HL-60/S4 treated with phorbol 12-myristate 13-acetate at 8.2 ng/mL for 4 days and 3 days (cell line): ENCODE results near the gene KHDC4.
"Not testable (repeated sequence)": the region's sequence is repeated elsewhere in the genome, so short reads cannot be mapped to it uniquely, and the experiment has no call there.

Experiments used
- in situ Hi-C: fragments of 300-500 bp; cut with MboI; formaldehyde crosslinking; loops from 2 replicates; pipeline ENCODE4 v1.15.0; 2022; ENCODE audit warnings: low sequenced_read_pairs

The KHDC4 gene

DNA sequence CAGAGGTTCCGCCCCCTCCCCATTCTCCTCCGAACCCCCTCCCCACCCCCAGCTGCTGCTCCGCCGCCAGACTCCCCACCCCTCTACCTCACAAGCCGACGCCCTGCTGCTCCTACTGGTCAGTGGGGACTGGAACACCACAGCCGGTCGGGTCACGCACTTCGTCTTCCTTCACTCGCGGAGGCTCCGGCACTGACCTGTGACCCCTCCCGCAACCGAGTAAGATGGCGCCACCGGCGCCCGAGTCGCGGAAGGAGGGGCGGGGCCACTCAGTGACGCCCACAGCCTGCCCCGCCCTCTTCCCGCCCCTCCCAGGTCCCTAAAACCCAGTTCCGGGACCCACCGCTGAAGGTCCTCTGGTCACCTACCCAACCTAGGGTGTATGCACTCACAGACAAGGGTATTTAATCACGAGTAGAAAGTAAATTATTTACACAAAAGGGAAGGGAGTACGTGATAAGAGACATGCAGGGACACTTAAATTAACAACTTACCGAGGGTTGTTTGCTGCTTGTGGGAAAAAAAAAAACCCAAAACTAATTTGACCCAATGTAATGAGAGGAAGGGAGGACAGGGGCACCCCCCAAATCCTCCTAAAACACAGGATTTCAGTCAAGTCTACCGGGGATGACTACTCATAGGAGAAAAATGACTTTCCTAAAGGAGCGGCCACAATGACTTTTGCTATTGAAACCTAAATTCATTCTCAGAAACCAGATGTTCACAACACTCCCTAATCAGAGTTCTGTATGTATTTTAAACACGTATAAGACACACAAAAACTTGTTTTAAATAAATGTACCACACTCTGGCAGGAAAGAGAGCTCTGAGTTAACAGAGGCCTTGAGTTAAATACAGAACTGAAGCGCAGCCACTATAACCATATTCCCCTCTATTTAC lies 22.8 kb downstream of the KHDC4 start, which contains the start of gene RIT1:
RIT1 (minus strand) TSS at position 194 of the 900 bp plus-strand sequence. CDS start 588 bp downstream, outside the sequence.
- in situ Hi-C loops = loop anchor here (25.0 kb wide), 1 partner anchor 401 kb away; no protein-coding TSS in a partner anchor

DNA sequence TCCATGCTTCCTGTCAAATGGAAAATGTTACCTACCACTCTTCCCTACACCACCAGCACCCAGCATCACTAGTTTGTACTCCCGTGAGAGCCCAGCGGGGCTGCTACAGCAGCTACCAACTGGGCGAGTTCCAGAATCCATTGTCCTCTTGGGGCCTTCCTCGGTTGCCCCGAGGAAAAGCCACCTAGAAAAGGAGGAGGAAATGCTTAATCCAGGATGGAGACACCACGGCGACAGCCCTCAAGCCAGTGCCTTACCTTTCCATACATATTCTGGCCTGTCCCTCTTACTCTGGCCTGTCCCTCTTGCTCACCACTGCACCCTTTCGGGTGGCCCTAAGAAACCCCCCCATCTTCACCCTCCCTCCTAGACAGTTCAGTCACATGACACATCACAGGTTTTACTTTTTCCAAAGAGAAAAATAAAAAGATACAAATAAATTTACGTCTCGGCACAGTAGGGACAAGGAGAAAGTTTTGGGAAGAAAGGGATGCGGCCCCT lies 23.5 kb downstream of the KHDC4 start:
- in situ Hi-C loops = loop anchor here (25.0 kb wide), 1 partner anchor 402 kb away; no protein-coding TSS in a partner anchor

DNA sequence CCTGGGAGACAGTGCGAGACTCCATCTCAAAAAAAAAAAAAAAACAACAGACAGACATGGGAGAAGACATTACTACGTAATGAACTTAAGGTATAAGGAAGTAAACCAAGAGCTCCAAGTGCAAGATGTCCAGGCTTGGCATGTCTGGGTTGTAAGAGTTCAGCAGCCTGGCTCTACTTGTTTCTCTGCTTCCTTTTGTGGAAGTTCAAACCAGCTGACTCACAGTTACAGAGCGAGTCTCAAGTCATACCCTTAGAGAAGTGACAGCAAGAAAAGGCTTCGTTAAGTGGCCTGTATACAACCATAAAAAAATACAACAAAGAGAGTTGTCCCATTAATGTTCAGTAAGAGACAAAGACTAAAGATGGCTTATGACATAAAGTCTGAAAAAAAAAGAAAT lies 24.3 kb downstream of the KHDC4 start:
- in situ Hi-C loops = loop anchor here (25.0 kb wide), 1 partner anchor 402 kb away; no protein-coding TSS in a partner anchor

DNA sequence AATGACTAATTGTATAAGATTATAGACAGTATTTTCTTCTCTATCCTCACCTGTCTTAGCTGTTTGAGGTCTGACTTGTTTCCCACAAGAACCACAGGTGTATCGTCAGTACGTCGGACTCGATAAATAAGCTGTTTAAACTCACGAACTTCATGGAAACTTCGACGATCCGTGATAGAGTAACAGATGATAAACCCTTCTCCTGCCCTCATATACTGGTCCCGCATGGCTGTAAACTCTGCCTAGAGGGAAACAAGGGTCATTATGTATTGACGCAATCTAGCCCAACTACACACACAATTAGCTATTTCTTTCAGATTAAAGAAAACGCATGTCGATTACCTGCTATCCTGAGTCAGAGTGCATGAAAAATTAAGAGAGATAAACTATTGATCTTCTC lies 30.0 kb downstream of the KHDC4 start:
- in situ Hi-C loops = loop anchor here (25.0 kb wide), 1 partner anchor 408 kb away; no protein-coding TSS in a partner anchor

DNA sequence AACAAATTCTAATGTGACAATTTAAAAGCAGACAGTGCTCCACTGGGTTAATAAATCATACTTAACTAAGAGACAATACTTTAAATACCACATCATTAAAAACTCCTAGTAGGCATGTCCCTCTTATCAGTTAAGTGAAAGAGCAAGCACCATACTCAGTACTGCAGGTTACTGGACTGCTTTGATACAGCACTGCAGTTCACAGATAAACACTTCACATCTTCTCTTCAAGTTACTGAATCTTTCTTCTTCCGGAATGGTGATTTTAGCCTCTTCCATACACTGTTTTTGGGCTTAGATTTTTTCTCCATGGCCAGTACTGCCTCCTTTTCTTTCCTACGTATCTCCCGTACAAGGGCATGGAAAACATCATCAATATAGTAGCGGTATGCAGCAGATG lies 34.1 kb downstream of the KHDC4 start:
- in situ Hi-C loops = loop anchor here (25.0 kb wide), 1 partner anchor 412 kb away; no protein-coding TSS in a partner anchor

DNA sequence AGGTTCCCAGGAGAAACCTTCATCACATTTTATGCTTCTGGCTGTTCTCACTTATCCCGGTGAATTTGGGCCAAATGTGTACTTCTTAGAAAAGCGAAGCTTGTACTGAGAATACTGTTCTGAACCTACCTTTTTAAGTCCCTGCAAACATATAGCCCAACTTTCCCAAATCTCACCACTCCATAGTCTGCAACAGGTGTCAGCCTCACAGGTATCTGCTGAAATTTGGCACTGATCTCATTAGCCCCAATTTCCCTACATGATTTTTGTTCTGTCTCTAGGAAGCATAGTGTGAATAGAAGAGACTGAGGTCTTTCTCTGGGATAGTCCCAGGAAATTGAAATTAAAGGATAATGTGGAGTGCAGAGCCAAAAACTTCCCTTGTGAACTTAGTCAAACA lies 34.5 kb downstream of the KHDC4 start:
- in situ Hi-C loops = loop anchor here (25.0 kb wide), 1 partner anchor 413 kb away; no protein-coding TSS in a partner anchor

DNA sequence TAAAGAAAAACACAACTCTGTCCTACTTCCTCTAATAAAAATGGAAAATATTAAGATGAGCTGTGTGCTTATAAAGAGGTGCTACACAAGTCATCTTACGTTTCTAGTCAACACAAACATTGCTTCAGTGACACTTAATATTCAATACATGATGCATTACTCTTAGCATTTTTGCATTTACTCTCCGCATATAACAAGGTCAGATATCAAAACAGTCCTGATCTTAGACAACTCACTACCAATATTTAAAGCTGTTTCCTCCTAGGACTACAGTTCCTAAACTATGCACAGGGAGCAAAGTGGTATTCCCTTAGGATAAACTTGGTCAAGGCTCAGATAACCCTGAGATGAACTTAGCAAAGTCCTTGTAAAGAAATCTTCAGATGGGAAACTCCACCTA lies 35.3 kb downstream of the KHDC4 start:
- in situ Hi-C loops = no loop called here

DNA sequence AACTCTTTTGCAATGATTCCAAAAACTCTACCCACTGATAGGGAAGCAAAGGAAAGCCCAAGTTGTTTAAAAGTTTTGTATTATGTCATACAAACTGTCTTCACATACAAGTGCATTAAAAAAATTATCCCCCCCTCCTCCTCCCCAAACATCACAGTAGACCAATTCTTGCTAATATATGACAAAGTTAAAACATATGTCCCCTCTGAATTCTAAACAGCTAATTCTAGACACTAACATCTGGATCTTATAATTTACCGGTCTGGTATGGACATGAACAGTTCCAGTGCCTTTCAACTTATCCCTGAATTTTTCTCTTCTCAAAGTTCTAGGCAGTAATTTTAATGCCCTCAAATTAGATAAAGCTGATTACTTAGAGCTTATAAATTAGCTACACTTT lies 36.5 kb downstream of the KHDC4 start:
- in situ Hi-C loops = no loop called here

DNA sequence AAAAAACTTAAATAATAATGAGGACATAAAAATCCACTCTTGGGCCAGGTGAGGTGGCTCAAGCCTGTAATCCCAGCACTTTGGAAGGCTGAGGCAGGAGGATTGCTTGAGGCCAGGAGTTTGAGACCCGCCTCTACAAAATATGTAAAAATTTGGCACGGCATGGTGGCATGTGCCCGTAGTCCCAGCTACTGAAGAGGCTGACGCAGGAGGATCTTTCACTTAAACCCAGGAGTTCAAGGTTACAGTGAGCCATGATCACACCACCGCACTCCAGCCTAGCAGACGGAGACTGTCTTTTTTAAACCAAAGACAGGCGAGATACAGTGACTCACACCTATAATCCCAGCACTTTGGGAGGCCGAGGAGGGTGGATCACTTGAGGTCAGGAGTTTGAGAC lies 37.7 kb downstream of the KHDC4 start:
- in situ Hi-C loops = not testable (repeated sequence)

DNA sequence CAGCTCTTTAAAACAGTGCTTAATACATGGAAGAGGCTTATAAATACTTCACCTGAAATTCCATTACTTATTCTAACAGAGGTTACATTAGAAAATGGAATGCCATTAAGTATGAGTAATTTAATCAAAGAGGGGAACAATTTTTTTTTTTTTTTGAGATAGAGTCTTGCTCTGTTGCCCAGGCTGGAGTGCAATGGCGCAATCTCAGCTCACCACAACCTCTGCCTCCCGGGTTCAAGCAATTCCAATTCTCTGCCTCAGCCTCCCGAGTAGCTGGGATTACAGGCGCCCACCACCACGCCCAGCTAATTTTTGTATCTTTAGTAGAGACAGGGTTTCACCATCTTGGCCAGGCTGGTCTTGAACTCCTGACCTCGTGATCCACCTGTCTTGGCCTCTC lies 38.6 kb downstream of the KHDC4 start:
- in situ Hi-C loops = not testable (repeated sequence)

DNA sequence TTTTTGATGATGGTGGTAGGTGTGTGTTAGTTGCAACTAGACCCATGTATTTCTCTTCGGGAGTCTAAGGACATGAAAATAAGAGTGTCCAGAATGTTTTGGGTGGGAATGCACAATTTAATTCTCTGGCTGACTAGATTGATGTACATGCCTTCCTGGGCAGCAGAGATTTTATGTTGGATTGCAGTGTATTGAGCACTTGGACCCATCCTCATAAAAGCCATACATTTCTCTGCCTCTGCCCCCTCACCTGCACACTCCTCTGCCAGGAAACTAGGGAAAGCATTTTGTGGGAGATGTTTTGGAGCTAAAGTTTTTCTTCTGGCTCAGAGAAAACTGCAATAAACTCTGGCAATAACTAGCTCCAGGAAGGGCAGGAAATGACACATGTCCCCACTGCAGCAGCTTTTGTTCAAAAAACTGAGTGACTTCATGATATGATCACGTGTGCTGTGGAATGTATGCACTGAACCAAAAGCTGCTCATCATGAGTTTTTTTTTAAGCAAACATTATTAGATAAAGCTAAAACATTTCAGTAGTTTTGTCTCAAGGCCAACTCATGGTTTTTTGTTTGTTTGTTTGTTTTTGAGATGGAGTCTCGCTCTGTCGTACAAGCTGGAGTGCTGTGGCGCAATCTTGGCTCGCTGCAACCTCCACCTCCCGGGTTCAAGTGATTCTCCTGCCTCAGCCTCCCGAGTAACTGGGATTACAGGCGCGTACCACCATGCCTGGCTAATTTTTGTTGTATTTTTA lies 40.6 kb downstream of the KHDC4 start:
- in situ Hi-C loops = no loop called here

DNA sequence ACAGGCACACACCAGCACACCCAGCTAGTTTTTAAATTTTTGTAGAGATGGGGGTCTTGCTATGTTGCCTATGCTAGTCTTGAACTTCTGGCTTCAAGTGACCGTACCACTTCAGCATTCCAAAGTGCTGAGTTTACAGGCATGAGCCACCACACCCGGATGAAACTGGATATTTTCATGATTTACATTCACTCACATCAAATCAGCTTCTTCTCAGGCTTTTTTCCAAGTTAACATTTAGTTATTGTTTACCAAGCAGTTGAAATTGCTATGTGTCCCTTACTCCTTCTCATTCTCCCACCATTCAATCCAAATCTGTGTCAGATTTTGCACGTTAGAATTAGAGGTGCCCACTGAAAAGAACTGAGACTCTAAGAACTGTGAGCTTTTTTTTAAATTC lies 41.4 kb downstream of the KHDC4 start:
- in situ Hi-C loops = no loop called here

DNA sequence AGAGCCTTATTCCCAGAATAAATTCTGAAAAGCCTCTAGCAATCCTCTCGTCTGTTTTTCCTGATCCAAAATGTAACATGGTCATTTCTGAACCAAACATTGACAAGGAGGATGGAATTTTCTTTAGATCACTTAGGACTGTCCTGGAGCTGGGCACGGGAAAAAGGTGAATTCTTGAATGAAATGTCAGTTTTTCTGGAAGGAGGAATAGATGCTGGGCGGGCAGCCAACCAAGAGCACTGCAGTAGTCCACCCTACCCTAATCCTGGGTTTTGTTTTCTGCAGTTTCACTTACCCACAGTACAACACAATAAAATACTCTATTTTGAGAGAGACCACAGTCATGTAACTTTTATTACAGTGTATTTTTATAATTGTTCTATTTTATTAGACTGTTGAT lies 44.0 kb downstream of the KHDC4 start:
- in situ Hi-C loops = no loop called here

DNA sequence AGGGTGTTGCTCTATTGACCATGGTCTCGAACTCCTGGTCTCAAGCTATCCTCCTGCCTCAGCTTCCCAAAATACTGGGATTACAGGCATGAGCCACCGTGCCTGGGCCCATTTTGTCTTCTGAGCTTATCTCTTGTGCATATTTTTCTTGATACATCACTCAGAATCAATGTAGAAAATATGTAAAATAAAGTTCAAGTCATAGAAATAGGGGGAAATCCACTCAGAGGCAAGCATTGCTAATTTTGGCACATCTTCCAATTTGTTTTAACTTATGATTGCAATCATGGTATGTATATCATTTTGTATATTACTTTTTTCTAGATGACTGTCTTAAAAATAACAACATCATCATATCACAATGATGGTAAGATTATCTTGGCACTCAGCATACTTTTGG lies 44.6 kb downstream of the KHDC4 start:
- in situ Hi-C loops = no loop called here

DNA sequence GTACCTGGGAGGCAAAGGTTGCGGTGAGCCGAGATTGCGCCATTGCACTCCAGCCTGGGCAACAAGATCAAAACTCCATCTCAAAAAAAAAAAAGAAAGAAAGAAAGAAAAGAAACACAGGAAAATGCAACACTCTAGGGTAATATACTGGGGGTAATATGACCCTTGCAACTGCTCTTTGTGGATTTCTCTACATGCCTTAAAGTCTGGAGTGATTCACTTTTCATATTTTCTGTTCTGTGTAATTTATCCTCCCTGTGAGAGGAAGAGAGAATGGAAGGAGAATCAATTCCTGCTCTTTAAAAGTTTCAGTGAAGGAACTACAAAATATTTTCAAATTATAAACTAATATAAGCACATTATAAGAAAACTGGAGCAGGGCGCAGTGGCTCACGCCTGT lies 45.7 kb downstream of the KHDC4 start:
- in situ Hi-C loops = no loop called here

DNA sequence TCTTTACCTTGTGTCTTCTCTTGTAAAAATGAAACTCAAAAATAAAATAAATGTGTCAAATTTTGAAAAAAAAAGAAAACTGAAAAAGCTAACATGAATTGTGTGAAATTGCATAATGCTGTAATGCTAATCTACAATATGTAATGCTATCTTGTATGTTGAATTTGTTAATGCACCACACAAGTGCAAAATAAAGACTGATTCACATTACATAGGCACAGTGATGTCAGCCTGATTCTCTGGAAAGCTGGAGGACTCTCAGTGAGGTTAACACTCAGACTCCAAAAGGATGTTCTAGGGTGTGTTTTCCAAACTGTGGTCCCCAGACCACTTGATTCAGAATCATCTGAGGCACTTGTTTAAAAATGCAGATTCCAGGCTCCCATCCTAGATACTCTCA lies 49.2 kb downstream of the KHDC4 start:
- in situ Hi-C loops = no loop called here

DNA sequence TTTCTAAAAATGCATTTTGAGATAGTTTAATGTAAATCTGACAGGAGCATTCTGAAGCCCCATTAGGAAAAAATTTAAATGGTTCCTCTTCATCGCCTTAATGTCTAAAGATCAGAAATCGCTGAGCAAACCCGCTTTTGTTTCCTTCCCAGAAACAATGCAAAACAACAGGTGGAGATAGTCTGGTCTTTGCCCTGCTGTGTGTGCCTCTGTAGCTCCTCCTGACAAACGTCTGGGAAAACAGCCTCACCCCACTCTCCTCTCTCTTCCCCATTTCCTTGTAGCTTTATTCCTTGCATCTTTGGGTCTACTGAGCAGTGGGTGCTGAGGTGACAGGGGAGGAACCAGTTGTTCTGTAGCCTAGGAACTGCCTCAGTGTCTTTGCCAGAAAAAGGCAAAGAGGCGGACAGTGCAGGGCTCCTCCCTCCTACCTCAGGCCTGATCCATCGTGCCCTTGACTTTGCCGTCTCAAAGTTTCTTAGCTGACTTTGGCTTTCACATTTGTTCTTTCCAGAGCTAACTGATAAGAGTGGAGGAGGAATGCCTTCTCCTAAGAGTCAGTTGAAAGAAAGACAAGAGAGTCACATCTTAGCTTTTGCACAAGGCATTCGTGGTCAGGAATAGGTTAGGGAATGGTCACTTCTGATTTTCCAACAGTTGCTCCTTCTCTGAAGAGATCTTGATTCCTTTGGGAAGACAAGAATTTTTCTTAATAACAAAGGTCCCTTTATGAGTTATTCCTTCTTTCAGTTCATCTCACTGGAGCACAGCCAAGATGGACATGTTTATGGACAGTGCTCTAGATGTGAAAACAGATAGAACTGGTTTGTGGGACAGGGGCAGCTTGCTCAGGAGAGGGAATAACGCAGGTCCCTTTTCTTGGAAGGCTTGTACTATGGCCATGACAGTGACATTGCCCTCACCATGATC lies 49.9 kb downstream of the KHDC4 start:
- in situ Hi-C loops = no loop called here

DNA sequence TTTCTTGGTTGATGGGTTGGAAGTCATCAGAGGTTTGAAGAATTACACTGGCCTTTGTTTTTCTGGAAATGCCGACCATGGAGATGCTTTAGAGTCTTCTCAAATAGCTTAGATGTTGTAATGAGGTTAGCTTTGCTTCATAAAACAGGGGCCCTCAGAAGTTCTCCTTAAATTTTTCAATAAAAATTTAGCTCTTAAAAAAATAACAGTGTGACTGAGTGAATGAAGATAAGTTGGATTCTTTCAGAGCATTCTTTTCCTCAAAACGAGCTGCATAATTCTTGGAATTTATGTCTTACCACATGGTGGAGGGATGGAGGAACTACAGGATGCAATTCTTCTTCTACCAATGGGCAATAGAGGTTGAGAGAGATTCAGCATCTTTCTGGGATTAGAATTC lies 51.4 kb downstream of the KHDC4 start:
- in situ Hi-C loops = no loop called here

DNA sequence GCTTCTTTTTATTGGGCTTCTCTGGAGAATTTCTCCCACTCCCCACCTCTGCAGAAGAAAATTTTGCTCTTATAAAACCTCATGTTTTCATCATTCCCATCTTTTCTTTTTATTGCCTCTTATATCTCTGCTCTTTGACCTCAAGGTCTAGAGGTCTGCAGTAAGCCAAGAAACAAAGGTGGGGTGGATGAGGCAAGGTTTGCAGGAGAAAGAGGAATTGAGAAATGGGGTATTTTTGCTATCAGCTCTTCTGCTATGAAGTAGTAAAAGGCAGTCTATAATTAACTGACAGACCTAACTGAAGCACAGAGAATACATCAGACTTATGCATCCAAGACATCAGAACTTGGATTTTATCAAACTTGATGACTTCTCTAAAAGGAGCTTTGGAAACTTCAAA lies 52.0 kb downstream of the KHDC4 start:
- in situ Hi-C loops = no loop called here

DNA sequence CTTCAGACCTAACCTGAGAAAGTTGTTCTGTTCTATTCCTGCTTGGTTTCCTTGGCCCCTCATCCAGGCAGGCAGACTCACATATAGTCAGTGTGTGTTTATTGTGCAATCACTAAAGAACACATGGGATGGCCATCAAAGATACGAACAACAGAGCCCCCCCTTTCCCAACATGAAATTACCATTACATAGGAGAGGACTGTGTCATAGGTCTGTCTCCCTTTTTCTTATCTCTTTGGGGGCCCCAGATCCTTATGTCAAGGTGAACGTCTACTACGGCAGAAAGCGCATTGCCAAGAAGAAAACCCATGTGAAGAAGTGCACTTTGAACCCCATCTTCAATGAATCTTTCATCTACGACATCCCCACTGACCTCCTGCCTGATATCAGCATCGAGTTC lies 53.3 kb downstream of the KHDC4 start:
- in situ Hi-C loops = no loop called here
